ENCODE data around the gene RNF8. TPM values are rescaled to one million over a fixed set of nuclear protein-coding genes. Genes with fewer than 3 reads are reported as not detected.
"Not testable (repeated sequence)": the region's sequence is repeated elsewhere in the genome, so short reads cannot be mapped to it uniquely, and the experiment has no call there.

RNF8 gene
- total RNA-seq, result 28.5 and 32.0 TPM in 2 replicates

- H3K27me3 Mint-ChIP-seq (ENCODE audit: low read depth), result no peaks in the 10 kb centered on the region
Measured at GRCh38 chr6:37353761-37354525, at the start of gene RNF8. RNF8 (plus strand) TSS chr6:37353983; CDS start chr6:37354165, 182 bp downstream.

GRCh38 chr6:37304766-37305165, 49.0 kb upstream of the RNF8 start:
- H3K27me3 Mint-ChIP-seq (ENCODE audit: low read depth), result no peaks in the 10 kb centered on the region
- H3K9me3 Mint-ChIP-seq, result no peaks in the 10 kb centered on the region
- H3K4me3 Mint-ChIP-seq (ENCODE audit: low read depth), result no peak overlapping the region
- no peak for DNase-seq (ENCODE audit: low spot score)
- no peaks in the 10 kb centered on the region for H3K4me1 Mint-ChIP-seq (ENCODE audit: low read depth)
- intact Hi-C loops (cut with micrococcal nuclease), result no loop called here
- peaks cover 56% of the 10 kb centered on the region for H3K36me3 Mint-ChIP-seq (ENCODE audit: low read depth)
- H3K27ac Mint-ChIP-seq, result no peak overlapping the region

More at GRCh38 chr6:37353761-37354525, at the start of gene RNF8:
- H3K27ac Mint-ChIP-seq, result peak within 1 kb of the TSS; percentile 84
- H3K4me1 Mint-ChIP-seq (ENCODE audit: low read depth), result peaks cover 22% of the 10 kb centered on the region
- peak; percentile 88 for DNase-seq (ENCODE audit: low spot score)
- H3K36me3 Mint-ChIP-seq (ENCODE audit: low read depth), result peaks cover 20% of the 10 kb centered on the region
- H3K9me3 Mint-ChIP-seq, result no peaks in the 10 kb centered on the region
- peak within 1 kb of the TSS; percentile 93 for H3K4me3 Mint-ChIP-seq (ENCODE audit: low read depth)
- intact Hi-C loops (cut with micrococcal nuclease), result loop anchor here (2.0 kb wide), 1 partner anchor 29 kb away; no protein-coding TSS in a partner anchor

- Mint-ChIP-seq H3K4me1 (ENCODE audit: low read depth) (peaks cover 1% of the 10 kb centered on the region), H3K4me3 (ENCODE audit: low read depth) (no peak overlapping the region), H3K27ac (no peak overlapping the region), H3K9me3 (no peaks in the 10 kb centered on the region), H3K36me3 (ENCODE audit: low read depth) (peaks cover 52% of the 10 kb centered on the region), H3K27me3 (ENCODE audit: low read depth) (no peaks in the 10 kb centered on the region)
- intact Hi-C loops (cut with micrococcal nuclease), result no loop called here
- DNase-seq (ENCODE audit: low spot score), result no peak
Measured at GRCh38 chr6:37305841-37306425, 47.9 kb upstream of the RNF8 start.

GRCh38 chr6:37306624-37307222, 47.1 kb upstream of the RNF8 start:
- Mint-ChIP-seq H3K9me3 (no peaks in the 10 kb centered on the region), H3K4me3 (ENCODE audit: low read depth) (no peak overlapping the region), H3K36me3 (ENCODE audit: low read depth) (peaks cover 50% of the 10 kb centered on the region), H3K4me1 (ENCODE audit: low read depth) (peaks cover 3% of the 10 kb centered on the region), H3K27ac (no peak overlapping the region), H3K27me3 (ENCODE audit: low read depth) (no peaks in the 10 kb centered on the region)
- DNase-seq (ENCODE audit: low spot score), result no peak
- intact Hi-C loops (cut with micrococcal nuclease), result no loop called here

GRCh38 chr6:37307484-37307883, 46.3 kb upstream of the RNF8 start:
- H3K4me3 Mint-ChIP-seq (ENCODE audit: low read depth); H3K9me3 Mint-ChIP-seq; DNase-seq (ENCODE audit: low spot score); H3K27me3 Mint-ChIP-seq (ENCODE audit: low read depth); intact Hi-C loops (cut with micrococcal nuclease); H3K27ac Mint-ChIP-seq; H3K4me1 Mint-ChIP-seq (ENCODE audit: low read depth): not testable (repeated sequence)
- H3K36me3 Mint-ChIP-seq (ENCODE audit: low read depth), result peaks cover 43% of the 10 kb centered on the region

GRCh38 chr6:37308069-37308815, 45.5 kb upstream of the RNF8 start:
- Mint-ChIP-seq H3K4me3 (ENCODE audit: low read depth) (no peak overlapping the region), H3K27ac (no peak overlapping the region), H3K27me3 (ENCODE audit: low read depth) (no peaks in the 10 kb centered on the region), H3K9me3 (no peaks in the 10 kb centered on the region), H3K36me3 (ENCODE audit: low read depth) (peaks cover 40% of the 10 kb centered on the region), H3K4me1 (ENCODE audit: low read depth) (peaks cover 3% of the 10 kb centered on the region)
- intact Hi-C loops (cut with micrococcal nuclease), result no loop called here
- no peak for DNase-seq (ENCODE audit: low spot score)

- DNase-seq (ENCODE audit: low spot score), result no peak
- H3K36me3 Mint-ChIP-seq (ENCODE audit: low read depth), result peaks cover 34% of the 10 kb centered on the region
- no peaks in the 10 kb centered on the region for H3K27me3 Mint-ChIP-seq (ENCODE audit: low read depth)
- H3K9me3 Mint-ChIP-seq, result no peaks in the 10 kb centered on the region
- H3K27ac Mint-ChIP-seq, result no peak overlapping the region
- H3K4me3 Mint-ChIP-seq (ENCODE audit: low read depth), result no peak overlapping the region
- intact Hi-C loops (cut with micrococcal nuclease), result no loop called here
- H3K4me1 Mint-ChIP-seq (ENCODE audit: low read depth), result peaks cover 3% of the 10 kb centered on the region
Measured at GRCh38 chr6:37309046-37309445, 44.7 kb upstream of the RNF8 start.

- Mint-ChIP-seq H3K27me3 (ENCODE audit: low read depth) (no peaks in the 10 kb centered on the region), H3K27ac (no peak overlapping the region), H3K4me3 (ENCODE audit: low read depth) (no peak overlapping the region), H3K4me1 (ENCODE audit: low read depth) (peaks cover 4% of the 10 kb centered on the region), H3K36me3 (ENCODE audit: low read depth) (peaks cover 30% of the 10 kb centered on the region), H3K9me3 (no peaks in the 10 kb centered on the region)
- DNase-seq (ENCODE audit: low spot score), result no peak
- intact Hi-C loops (cut with micrococcal nuclease), result loop anchor here (10.0 kb wide), 1 partner anchor 295 kb away; no protein-coding TSS in a partner anchor
Measured at GRCh38 chr6:37309692-37310091, 44.1 kb upstream of the RNF8 start.

GRCh38 chr6:37310966-37311365, 42.8 kb upstream of the RNF8 start:
- no peak overlapping the region for H3K4me3 Mint-ChIP-seq (ENCODE audit: low read depth)
- no peak for DNase-seq (ENCODE audit: low spot score)

GRCh38 chr6:37311741-37312473, 41.9 kb upstream of the RNF8 start:
- Mint-ChIP-seq H3K27ac (no peak overlapping the region), H3K4me1 (ENCODE audit: low read depth) (peaks cover 6% of the 10 kb centered on the region), H3K27me3 (ENCODE audit: low read depth) (no peaks in the 10 kb centered on the region), H3K4me3 (ENCODE audit: low read depth) (no peak overlapping the region), H3K9me3 (no peaks in the 10 kb centered on the region), H3K36me3 (ENCODE audit: low read depth) (peaks cover 21% of the 10 kb centered on the region)
- intact Hi-C loops (cut with micrococcal nuclease), result loop anchor here (10.0 kb wide), 1 partner anchor 297 kb away; no protein-coding TSS in a partner anchor
- no peak for DNase-seq (ENCODE audit: low spot score)

More at GRCh38 chr6:37310966-37311365, 42.8 kb upstream of the RNF8 start:
- intact Hi-C loops (cut with micrococcal nuclease), result loop anchor here (10.0 kb wide), 1 partner anchor 296 kb away; no protein-coding TSS in a partner anchor
- no peaks in the 10 kb centered on the region for H3K9me3 Mint-ChIP-seq
- no peak overlapping the region for H3K27ac Mint-ChIP-seq
- H3K4me1 Mint-ChIP-seq (ENCODE audit: low read depth), result peaks cover 6% of the 10 kb centered on the region
- no peaks in the 10 kb centered on the region for H3K27me3 Mint-ChIP-seq (ENCODE audit: low read depth)
- H3K36me3 Mint-ChIP-seq (ENCODE audit: low read depth), result peaks cover 27% of the 10 kb centered on the region

GRCh38 chr6:37313723-37314486, 39.9 kb upstream of the RNF8 start:
- H3K27me3 Mint-ChIP-seq (ENCODE audit: low read depth), result no peaks in the 10 kb centered on the region

More at GRCh38 chr6:37313723-37314486, 39.9 kb upstream of the RNF8 start:
- Mint-ChIP-seq H3K36me3 (ENCODE audit: low read depth) (peaks cover 21% of the 10 kb centered on the region), H3K27ac (no peak overlapping the region), H3K9me3 (no peaks in the 10 kb centered on the region), H3K4me3 (ENCODE audit: low read depth) (no peak overlapping the region), H3K4me1 (ENCODE audit: low read depth) (peaks cover 6% of the 10 kb centered on the region)
- no peak for DNase-seq (ENCODE audit: low spot score)
- intact Hi-C loops (cut with micrococcal nuclease), result loop anchor here (10.0 kb wide), 1 partner anchor 299 kb away; no protein-coding TSS in a partner anchor

All from activated T-helper 2 cell treated with anti-CD3 and anti-CD28 coated beads, Interferon-gamma antibody, Interleukin-2, Interleukin-4, amounts not matched to agents 10 μg/mL and 5 μg/mL and 100 μg/mL, durations not matched to agents 14 hours and 24 hours and 36 hours (primary cell).